ENCODE measurements around the gene APOC4. TPM values are rescaled to one million over a fixed set of nuclear protein-coding genes. Genes with fewer than 3 reads are reported as not detected.

Gene APOC4
- total and polyA plus RNA-seq, 2 experiments from 2014 or later = not detected

GRCh38 chr19:44948237-44948636 is 6.2 kb downstream of the APOC4 start:
- no peak overlapping the region for H3K4me2 ChIP-seq
- no peaks in the 10 kb centered on the region for H3K36me3 ChIP-seq (ENCODE audit: insufficient read depth)

GRCh38 chr19:44948763-44949374 is 6.8 kb downstream of the APOC4 start:
- no peaks in the 10 kb centered on the region; the same call in 2 of the 3 replicates for H3K9me3 Mint-ChIP-seq
- H3K27me3 ChIP-seq (ENCODE audit: insufficient read depth) = no peaks in the 10 kb centered on the region
- no peaks in the 10 kb centered on the region for H3K9me2 ChIP-seq (ENCODE audit: insufficient read depth)
- H3K4me3 ChIP-seq = no peak overlapping the region
- H3K4me3 Mint-ChIP-seq = no peak overlapping the region; the same call in 2 of the 3 replicates
- no peaks in the 10 kb centered on the region for H3K4me1 ChIP-seq (ENCODE audit: insufficient read depth)
- peaks cover 2% of the 10 kb centered on the region; the same call in 1 of the 3 replicates for H3K4me1 Mint-ChIP-seq
- ATAC-seq (no peak), DNase-seq (ENCODE audit: low spot score) (no peak)
- H4K20me1 ChIP-seq (replicated peaks; ENCODE audit: insufficient read depth) = no peaks in the 10 kb centered on the region
- no peak overlapping the region for H3K27ac ChIP-seq (ENCODE audit: low read depth)
- H2AFZ ChIP-seq = no peak overlapping the region
- H3K79me2 ChIP-seq (replicated peaks; ENCODE audit: insufficient read depth) = no peaks in the 10 kb centered on the region
- H3F3A ChIP-seq (replicated peaks; ENCODE audit: low read depth) = peaks cover 5% of the 10 kb centered on the region; the same call in 1 of the 2 replicates
- H3K36me3 ChIP-seq (ENCODE audit: insufficient read depth) = no peaks in the 10 kb centered on the region
- H3K27me3 Mint-ChIP-seq (ENCODE audit: insufficient read depth, low read depth, poor library complexity) = peaks cover 9% of the 10 kb centered on the region
- no peak overlapping the region for H3K27ac Mint-ChIP-seq
- H3K36me3 Mint-ChIP-seq (ENCODE audit: low read depth) = no peaks in the 10 kb centered on the region; the same call in 2 of the 3 replicates
- H3K4me2 ChIP-seq = no peak overlapping the region
- no peak for TF ChIP-seq JUNB (IDR thresholded peaks at IDR 0.05; ENCODE audit: unreplicated experiment)
- TF ChIP-seq ZNF114 (CRISPR knock-in tag; IDR thresholded peaks at IDR 0.05) = no peak
- TF ChIP-seq EZH2phosphoT487 (IDR thresholded peaks at IDR 0.05; ENCODE audit: unreplicated experiment) = no peak
- no peak for TF ChIP-seq ETS1 (IDR thresholded peaks at IDR 0.05)
- no peak for TF ChIP-seq CREB1 (CRISPR knock-in tag; IDR thresholded peaks at IDR 0.05; ENCODE audit: low read depth)
- TF ChIP-seq REST (IDR thresholded peaks at IDR 0.05; ENCODE audit: unreplicated experiment) = no peak
- TF ChIP-seq NANOG (IDR thresholded peaks at IDR 0.05; ENCODE audit: borderline replicate concordance) = no peak
- no peak for TF ChIP-seq ZNF331 (CRISPR knock-in tag; IDR thresholded peaks at IDR 0.05; ENCODE audit: low read depth)
- TF ChIP-seq EZH2 (IDR thresholded peaks at IDR 0.05; ENCODE audit: low read depth, unreplicated experiment) = no peak

More at GRCh38 chr19:44948237-44948636, 6.2 kb downstream of the APOC4 start:
- Mint-ChIP-seq H3K27ac (no peak overlapping the region), H3K4me3 (no peak overlapping the region), H3K9me3 (no peaks in the 10 kb centered on the region; the same call in 2 of the 3 replicates), H3K36me3 (ENCODE audit: low read depth) (no peaks in the 10 kb centered on the region; the same call in 2 of the 3 replicates), H3K4me1 (0 out of 3 replicates have a peak, but pooled peaks cover 2% of the 10 kb centered on the region), H3K27me3 (ENCODE audit: insufficient read depth, low read depth, poor library complexity) (peaks cover 9% of the 10 kb centered on the region)
- no peak overlapping the region for H3K4me3 ChIP-seq
- no peaks in the 10 kb centered on the region for H3K27me3 ChIP-seq (ENCODE audit: insufficient read depth)
- H3K79me2 ChIP-seq (replicated peaks; ENCODE audit: insufficient read depth) = no peaks in the 10 kb centered on the region
- H3K9me2 ChIP-seq (ENCODE audit: insufficient read depth) = no peaks in the 10 kb centered on the region
- no peak for TF ChIP-seq CREB1 (CRISPR knock-in tag; IDR thresholded peaks at IDR 0.05; ENCODE audit: low read depth)
- no peak for TF ChIP-seq POLR2AphosphoS5 (IDR thresholded peaks at IDR 0.05; ENCODE audit: low read depth)
- TF ChIP-seq JUNB (IDR thresholded peaks at IDR 0.05; ENCODE audit: unreplicated experiment) = no peak
- TF ChIP-seq REST (IDR thresholded peaks at IDR 0.05; ENCODE audit: unreplicated experiment) = no peak
- no peak overlapping the region for H2AFZ ChIP-seq
- no peak for ATAC-seq
- no peak overlapping the region for H3K27ac ChIP-seq (ENCODE audit: low read depth)
- peaks cover 5% of the 10 kb centered on the region; the same call in 1 of the 2 replicates for H3F3A ChIP-seq (replicated peaks; ENCODE audit: low read depth)
- DNase-seq (ENCODE audit: low spot score) = no peak
- H4K20me1 ChIP-seq (replicated peaks; ENCODE audit: insufficient read depth) = no peaks in the 10 kb centered on the region
- H3K4me1 ChIP-seq (ENCODE audit: insufficient read depth) = no peaks in the 10 kb centered on the region

All from GM23338 (cell line).